Lower leg skin (tissue), 3 donors: ENCODE data around the gene ANKUB1.

Experiments
- POLR2A ChIP-seq, 2 donors: fragments of 450-650 bp; IDR thresholded peaks; one replicate each; pipeline ENCODE4 v1.6.1; 2016 to 2017; ENCODE audit warnings: antibody characterized with exemption in 2 of 2, mild to moderate bottlenecking in 1 of 2, moderate library complexity in 1 of 2
- TF ChIP-seq, protein P1 (sequence below), 3 donors: fragments of 450-650 bp; IDR thresholded peaks; one replicate each; pipeline ENCODE4 v1.5.1; 2016; ENCODE audit warnings: antibody characterized with exemption in 3 of 3, mild to moderate bottlenecking in 3 of 3, moderate library complexity in 2 of 3

DNA sequence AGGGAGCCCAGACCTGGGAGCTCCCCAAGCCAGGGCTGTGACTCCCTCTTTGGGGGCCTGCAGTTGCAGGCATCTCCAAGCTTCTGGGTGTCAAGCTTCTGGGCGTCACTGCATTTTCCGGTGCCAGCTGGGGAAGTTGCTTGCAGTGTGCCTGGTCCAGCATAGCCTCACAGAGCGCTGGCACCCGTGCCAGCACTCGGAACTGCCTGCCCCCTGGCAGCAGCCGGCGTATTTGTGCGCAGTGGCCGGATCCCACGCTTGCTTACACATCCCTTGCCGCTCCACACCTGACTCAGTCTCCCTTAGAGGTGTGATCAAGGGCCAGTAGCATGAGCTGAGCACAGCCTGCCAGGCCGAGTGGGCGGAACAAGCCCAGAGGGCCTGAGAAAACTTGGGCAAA is 77.1 kb downstream of the ANKUB1 start:
- TF ChIP-seq, protein P1, sequence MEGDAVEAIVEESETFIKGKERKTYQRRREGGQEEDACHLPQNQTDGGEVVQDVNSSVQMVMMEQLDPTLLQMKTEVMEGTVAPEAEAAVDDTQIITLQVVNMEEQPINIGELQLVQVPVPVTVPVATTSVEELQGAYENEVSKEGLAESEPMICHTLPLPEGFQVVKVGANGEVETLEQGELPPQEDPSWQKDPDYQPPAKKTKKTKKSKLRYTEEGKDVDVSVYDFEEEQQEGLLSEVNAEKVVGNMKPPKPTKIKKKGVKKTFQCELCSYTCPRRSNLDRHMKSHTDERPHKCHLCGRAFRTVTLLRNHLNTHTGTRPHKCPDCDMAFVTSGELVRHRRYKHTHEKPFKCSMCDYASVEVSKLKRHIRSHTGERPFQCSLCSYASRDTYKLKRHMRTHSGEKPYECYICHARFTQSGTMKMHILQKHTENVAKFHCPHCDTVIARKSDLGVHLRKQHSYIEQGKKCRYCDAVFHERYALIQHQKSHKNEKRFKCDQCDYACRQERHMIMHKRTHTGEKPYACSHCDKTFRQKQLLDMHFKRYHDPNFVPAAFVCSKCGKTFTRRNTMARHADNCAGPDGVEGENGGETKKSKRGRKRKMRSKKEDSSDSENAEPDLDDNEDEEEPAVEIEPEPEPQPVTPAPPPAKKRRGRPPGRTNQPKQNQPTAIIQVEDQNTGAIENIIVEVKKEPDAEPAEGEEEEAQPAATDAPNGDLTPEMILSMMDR (IDR thresholded peaks at IDR 0.05), result no peak
- no peak for TF ChIP-seq POLR2A (IDR thresholded peaks at IDR 0.05)
